Ramos (cell line): Measurements from ENCODE around the gene EDARADD.
"Not testable (repeated sequence)": the region's sequence is repeated elsewhere in the genome, so short reads cannot be mapped to it uniquely, and the experiment has no call there.

Experiments
- in situ Hi-C: fragments of 300-500 bp; cut with MboI; formaldehyde crosslinking; loops from one replicate; pipeline ENCODE4 v1.14.3; 2022; ENCODE audit warnings: low sequenced_read_pairs; ENCODE audit not compliant: unreplicated experiment

EDARADD gene

GRCh38 chr1:236393681-236394481, at the start of gene EDARADD:
EDARADD (plus strand) TSS chr1:236394286; CDS start chr1:236394445, 159 bp downstream.
- in situ Hi-C loops, result no loop called here

GRCh38 chr1:236345728-236346127, 48.4 kb upstream of the EDARADD start:
- in situ Hi-C loops, result no loop called here

- in situ Hi-C loops, result no loop called here
These were observed 46.0 kb upstream of the EDARADD start for GRCh38 chr1:236348071-236348470.

GRCh38 chr1:236350308-236350707, 43.8 kb upstream of the EDARADD start:
- in situ Hi-C loops, result no loop called here

- in situ Hi-C loops, result no loop called here
These were observed 42.1 kb upstream of the EDARADD start for GRCh38 chr1:236351875-236352573.

GRCh38 chr1:236352747-236353146, 41.3 kb upstream of the EDARADD start:
- in situ Hi-C loops, result not testable (repeated sequence)

GRCh38 chr1:236353813-236354212, 40.3 kb upstream of the EDARADD start:
- in situ Hi-C loops, result no loop called here

GRCh38 chr1:236354330-236355147, 39.5 kb upstream of the EDARADD start:
- in situ Hi-C loops, result no loop called here

- in situ Hi-C loops, result no loop called here
These were observed 37.9 kb upstream of the EDARADD start for GRCh38 chr1:236356141-236356540.

GRCh38 chr1:236361909-236362590, 32.0 kb upstream of the EDARADD start:
- in situ Hi-C loops, result no loop called here

GRCh38 chr1:236363237-236363636, 30.8 kb upstream of the EDARADD start:
- in situ Hi-C loops, result no loop called here

- in situ Hi-C loops, result no loop called here
These were observed 28.0 kb upstream of the EDARADD start for GRCh38 chr1:236365999-236366570.

- in situ Hi-C loops, result not testable (repeated sequence)
These were observed 27.4 kb upstream of the EDARADD start for GRCh38 chr1:236366681-236367080.

- in situ Hi-C loops, result no loop called here
These were observed 23.7 kb upstream of the EDARADD start for GRCh38 chr1:236370420-236370819.

GRCh38 chr1:236371083-236371482, 23.0 kb upstream of the EDARADD start:
- in situ Hi-C loops, result no loop called here

GRCh38 chr1:236377832-236378535, 16.1 kb upstream of the EDARADD start:
- in situ Hi-C loops, result no loop called here

GRCh38 chr1:236381565-236382158, 12.4 kb upstream of the EDARADD start:
- in situ Hi-C loops, result no loop called here

GRCh38 chr1:236388332-236388731, 5.8 kb upstream of the EDARADD start:
- in situ Hi-C loops, result no loop called here

GRCh38 chr1:236389253-236389652, 4.8 kb upstream of the EDARADD start:
- in situ Hi-C loops, result no loop called here
